ENCODE results near the gene ST6GALNAC5.

The ST6GALNAC5 gene

DNA sequence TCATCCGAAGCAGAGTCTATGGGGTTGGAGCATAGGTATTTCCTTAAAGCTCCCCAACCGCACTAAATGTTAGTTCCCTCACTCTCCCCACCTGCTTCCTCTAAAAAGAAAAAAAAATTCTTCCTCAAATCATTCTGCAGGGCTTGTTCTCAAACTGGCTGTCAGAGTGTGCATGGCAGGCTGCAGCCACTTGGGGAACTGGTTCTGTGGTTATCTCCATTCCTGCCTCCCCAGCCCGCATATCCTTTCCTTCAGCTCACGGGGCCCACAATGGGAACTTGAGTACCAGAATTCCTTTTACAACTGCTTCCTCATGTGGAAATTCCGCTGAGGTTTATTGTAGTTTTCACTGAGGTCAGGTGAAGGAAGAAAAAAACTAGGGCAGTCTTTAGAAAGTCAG lies 192.7 kb downstream of the ST6GALNAC5 start:
- H3K27ac ChIP-seq, result no peak overlapping the region
- TF ChIP-seq CTCF (IDR thresholded peaks at IDR 0.05) (no peak), ZFX (IDR thresholded peaks at IDR 0.05; ENCODE audit: borderline replicate concordance) (no peak)

GRCh38 chr1:77061162-77061561 lies 193.9 kb downstream of the ST6GALNAC5 start:
- H3K27ac ChIP-seq, result no peak overlapping the region
- TF ChIP-seq ZFX (IDR thresholded peaks at IDR 0.05; ENCODE audit: borderline replicate concordance) (no peak), CTCF (IDR thresholded peaks at IDR 0.05) (no peak)

DNA sequence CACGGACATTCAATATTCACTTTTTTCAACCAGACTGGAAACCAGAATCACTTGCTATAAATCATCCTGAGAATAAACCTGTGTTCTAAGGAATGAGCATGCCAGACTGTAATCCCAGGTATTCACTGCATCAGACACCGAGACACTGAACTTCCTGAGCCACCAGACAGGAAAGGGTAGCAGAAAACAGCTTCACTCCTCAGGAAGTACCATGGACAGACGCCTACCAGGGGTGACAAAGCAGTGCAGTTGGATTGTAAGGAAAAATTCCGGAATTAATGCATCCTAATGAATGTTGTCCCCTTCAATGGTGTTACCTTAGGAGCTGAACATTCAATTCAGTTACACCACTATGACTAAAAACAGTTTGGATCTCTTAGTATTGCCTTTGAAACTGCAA lies 195.8 kb downstream of the ST6GALNAC5 start:
- H3K27ac ChIP-seq, result no peak overlapping the region
- no peak for TF ChIP-seq ZFX (IDR thresholded peaks at IDR 0.05; ENCODE audit: borderline replicate concordance)
- TF ChIP-seq CTCF (IDR thresholded peaks at IDR 0.05), result no peak

DNA sequence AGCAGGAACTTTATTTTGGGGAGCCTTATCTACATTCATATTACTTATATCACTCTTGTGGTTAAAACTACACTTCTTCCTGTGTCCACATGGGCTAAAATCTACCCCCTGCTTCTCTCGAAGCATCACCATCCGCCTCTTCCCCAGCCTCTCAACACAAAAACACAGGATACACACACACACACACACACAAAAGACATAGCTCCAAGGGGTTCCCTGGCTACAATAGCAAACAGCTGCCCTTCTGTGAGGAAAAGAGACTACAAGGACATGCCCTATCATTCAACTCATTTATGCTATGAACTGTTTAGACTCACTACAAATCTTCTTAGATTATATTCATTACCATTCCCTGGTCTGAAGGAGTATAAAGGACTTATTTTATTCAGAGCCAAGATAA lies 197.0 kb downstream of the ST6GALNAC5 start:
- H3K27ac ChIP-seq, result no peak overlapping the region
- TF ChIP-seq CTCF (IDR thresholded peaks at IDR 0.05) (no peak), ZFX (IDR thresholded peaks at IDR 0.05; ENCODE audit: borderline replicate concordance) (no peak)

- TF ChIP-seq ZFX (IDR thresholded peaks at IDR 0.05; ENCODE audit: borderline replicate concordance) (no peak), CTCF (IDR thresholded peaks at IDR 0.05) (no peak)
- H3K27ac ChIP-seq, result no peak overlapping the region
Observed at GRCh38 chr1:77065693-77066342, 198.5 kb downstream of the ST6GALNAC5 start.

GRCh38 chr1:77068013-77068412 lies 200.7 kb downstream of the ST6GALNAC5 start:
- H3K27ac ChIP-seq, result no peak overlapping the region
- TF ChIP-seq ZFX (IDR thresholded peaks at IDR 0.05; ENCODE audit: borderline replicate concordance), result no peak
- TF ChIP-seq CTCF (IDR thresholded peaks at IDR 0.05), result no peak

GRCh38 chr1:77076759-77077158 lies 209.5 kb downstream of the ST6GALNAC5 start:
- TF ChIP-seq ZFX (IDR thresholded peaks at IDR 0.05; ENCODE audit: borderline replicate concordance) (no peak), CTCF (IDR thresholded peaks at IDR 0.05) (no peak)
- no peak overlapping the region for H3K27ac ChIP-seq
